HG03280 (cell line): ENCODE measurements around the gene TRAK2.
"Not testable (repeated sequence)": the region's sequence is repeated elsewhere in the genome, so short reads cannot be mapped to it uniquely, and the experiment has no call there.

Experiments used
- ATAC-seq: cut with Tn5 transposase; IDR thresholded peaks from one replicate; pipeline ENCODE4 v1.9.1; 2021; ENCODE audit warnings: mild to moderate bottlenecking, moderate library complexity; ENCODE audit not compliant: unreplicated experiment

The TRAK2 gene

DNA sequence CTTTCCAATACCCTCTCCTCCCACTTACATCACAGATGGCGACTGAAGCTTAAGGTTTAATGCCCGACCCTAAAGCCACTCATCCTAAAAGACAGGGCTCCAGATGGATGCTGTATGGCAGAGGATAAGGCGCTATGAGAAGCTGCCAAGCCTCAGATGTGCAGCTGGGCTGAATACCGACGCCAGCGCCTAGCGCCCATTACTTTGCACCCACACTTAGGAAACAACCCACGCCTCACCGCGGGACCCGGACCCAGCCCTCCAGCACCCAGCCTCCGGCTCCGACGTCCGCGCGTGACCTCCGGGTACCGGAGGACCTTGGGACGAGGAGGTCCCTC, 335 bp downstream of the TRAK2 start:
- peak; percentile 20 for ATAC-seq

DNA sequence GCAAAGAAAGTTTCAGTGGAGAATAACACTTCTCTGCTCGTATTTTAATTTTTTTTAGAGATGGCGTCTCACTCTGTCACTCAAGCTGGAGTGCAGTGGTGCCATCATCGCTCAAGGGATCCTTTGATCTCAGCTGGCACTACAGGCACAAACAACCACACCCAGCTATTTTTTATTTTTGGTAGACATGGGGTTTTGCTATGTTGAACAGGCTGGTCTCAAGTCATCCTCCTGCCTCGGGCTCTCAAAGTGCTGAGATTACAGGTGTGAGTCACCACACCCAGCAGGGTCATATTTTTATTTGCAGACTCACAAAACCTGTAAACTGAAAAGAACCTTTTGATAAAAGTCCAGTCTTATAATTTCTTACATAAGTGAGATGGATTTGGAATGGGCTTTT, 2.6 kb downstream of the TRAK2 start:
- ATAC-seq, result no peak

DNA sequence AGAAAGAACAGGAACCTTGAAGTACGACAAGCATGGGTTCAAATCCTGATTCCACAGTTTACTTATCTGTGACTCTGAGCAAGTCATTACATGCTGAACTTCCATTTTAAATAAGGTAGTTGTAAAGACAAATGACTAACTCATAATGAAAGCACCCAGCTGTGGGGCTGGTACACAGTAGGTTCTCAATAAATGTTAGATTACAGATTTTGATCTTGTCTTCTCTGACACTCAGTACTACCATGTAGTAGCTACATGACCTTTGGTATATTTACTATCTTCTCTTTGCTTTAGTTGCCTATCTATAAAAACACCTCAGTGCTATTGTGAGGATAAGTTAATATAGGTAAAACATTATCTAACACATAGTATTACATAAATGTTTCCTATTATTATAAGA, 3.2 kb downstream of the TRAK2 start:
- no peak for ATAC-seq

DNA sequence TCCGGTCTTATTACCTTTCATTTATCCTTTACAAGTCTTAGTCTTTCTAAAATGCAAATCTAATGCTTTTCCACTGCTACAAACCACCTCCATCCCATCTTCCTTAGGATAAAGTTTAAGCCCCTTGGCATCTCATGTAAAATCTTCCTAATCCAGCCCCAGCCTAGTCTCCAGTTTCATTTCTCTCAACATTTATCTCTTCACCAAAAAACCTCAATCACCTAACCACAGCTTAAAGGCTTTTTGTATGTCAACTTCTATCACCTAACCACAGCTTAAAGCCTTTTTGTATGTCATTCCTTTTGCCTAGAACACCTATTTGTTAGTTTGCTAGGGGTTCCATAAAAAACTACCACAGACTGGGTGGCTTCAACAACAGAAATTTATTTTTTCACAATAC, 4.2 kb downstream of the TRAK2 start:
- no peak for ATAC-seq

DNA sequence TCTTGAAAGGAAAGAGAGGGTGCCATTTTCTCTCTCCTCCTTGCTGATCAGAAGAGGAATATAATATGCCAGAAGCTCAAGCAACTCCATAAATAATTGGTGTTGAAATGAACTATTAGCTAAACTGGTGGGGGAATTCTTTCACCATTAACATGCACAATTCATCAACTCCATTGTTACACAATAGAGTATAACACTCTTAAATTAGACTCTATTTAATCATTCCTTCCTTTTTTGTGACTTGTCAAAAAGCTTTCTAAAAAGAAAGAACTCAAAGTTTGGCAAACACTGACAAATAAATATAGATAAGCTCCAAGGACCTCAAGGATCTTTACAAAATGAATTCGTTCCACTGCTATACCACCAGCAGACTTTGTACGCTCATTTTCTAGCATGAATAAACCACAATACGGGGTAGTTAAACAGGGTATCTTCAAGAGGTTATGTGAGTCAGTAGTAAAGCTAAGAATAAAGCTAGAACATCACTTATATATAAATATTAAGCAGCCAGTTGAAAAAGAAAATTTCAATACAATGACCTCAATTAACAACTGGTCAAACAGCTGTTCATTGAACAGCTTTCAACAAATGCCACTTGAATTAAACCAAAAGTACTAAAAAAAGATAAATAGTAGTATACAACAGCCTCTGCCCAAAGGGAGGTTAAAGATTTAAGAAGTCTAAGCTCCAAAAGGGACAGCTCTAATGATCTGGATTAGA, 6.4 kb downstream of the TRAK2 start:
- no peak for ATAC-seq

DNA sequence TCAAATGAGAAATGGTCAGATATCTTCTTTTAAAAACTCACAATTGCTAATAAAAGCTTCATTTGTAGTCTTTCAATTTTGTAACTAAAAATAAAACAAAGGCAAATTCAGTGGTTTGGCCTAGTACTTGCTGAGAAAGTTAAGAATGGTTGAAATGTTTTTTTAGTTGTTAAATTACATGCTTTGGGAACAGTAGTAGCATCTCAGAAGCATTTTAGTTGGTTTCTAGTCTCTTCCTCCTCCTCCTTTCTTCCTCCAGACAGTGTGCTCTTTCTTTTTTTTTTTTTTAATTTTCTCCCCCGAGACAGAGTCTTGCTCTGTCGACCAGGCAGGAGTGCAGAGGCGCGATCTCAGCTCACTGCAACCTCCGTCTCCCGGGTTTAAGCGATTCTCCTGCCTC, 9.8 kb downstream of the TRAK2 start:
- ATAC-seq, result no peak

DNA sequence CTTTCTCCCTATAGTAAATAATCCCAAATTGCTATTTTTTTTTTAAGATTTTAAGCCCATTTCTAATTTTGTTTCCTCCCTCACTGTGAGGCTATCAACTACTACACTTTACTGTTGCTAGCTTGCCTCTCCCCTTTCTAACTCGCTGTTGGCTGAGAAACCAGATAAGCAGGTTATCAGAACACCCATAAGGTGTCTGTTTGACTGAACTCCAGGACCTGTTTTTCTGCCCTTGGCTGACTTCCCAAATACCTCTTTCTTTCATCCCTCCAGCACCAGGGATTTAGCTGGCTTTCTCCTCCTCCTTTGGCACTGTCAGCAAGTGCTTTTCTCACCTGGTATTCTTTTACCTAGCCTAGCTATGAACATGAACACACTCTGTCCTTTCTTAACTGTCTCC, 11.1 kb downstream of the TRAK2 start:
- no peak for ATAC-seq

DNA sequence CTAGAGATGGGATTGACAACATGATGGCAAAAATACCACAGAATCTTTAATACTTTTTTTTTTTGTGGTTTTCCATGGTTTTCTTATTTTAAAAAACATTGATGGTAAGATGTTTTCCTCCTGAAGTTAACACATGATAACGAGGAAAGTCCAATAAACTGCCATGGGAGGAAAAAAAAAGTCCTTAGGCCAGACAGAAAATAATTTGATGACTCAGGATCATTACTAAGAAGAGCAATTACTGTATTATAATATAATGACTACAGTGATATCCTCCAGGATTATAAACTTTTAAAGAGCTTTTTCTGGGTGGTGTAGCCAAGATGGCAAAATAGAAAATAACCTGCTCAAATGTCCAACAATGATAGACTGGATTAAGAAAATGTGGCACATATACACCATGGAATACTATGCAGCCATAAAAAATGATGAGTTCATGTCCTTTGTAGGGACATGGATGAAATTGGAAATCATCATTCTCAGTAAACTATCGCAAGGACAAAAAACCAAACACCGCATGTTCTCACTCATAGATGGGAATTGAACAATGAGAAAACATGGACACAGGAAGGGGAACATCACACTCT, 11.8 kb downstream of the TRAK2 start:
- not testable (repeated sequence) for ATAC-seq

DNA sequence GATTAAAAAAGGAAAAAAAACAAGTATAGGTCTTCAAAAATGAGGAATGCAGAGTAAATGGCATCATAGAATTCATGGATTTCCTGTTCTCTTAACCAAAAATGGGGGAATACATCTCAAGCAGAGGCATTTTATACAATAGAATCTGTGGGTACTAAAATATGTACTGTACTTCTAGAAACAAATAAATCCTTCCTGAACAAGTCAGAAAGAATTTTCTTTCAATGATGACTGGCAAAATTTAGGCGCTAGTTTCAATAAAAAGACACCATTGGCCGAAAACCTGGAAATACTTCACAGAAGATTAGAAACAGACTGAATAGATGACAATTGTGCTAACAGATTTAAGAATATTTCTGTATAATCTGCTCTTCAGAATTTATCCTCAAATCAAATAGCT, 15.1 kb downstream of the TRAK2 start:
- no peak for ATAC-seq

DNA sequence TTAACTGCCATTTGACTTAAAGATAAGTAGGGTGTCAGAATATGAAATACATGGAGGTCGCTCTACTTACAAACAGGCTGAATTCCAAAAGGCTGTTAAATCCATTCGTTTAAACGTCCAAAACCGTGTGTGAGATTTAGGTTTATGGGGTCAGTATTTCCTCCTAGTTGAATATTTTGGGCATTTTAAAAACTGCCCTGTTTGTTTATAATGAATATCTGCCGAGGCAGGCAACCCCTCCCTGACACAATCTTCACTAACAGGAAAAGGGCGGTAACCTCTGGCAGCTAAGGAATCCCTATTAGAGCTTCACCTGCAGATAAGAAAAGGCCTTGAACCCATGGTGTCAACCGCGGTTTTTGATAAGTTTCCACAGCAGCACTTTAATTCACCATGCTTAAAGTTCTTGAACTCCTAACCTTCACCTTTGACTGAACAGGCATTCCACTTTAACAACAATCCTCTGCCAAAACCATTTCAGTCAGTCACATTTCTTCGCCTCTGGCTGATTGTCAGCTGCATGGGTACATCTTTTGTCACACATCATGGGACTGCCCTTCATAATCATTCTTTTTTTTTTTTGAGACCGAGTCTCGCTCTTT, 17.8 kb downstream of the TRAK2 start:
- no peak for ATAC-seq

DNA sequence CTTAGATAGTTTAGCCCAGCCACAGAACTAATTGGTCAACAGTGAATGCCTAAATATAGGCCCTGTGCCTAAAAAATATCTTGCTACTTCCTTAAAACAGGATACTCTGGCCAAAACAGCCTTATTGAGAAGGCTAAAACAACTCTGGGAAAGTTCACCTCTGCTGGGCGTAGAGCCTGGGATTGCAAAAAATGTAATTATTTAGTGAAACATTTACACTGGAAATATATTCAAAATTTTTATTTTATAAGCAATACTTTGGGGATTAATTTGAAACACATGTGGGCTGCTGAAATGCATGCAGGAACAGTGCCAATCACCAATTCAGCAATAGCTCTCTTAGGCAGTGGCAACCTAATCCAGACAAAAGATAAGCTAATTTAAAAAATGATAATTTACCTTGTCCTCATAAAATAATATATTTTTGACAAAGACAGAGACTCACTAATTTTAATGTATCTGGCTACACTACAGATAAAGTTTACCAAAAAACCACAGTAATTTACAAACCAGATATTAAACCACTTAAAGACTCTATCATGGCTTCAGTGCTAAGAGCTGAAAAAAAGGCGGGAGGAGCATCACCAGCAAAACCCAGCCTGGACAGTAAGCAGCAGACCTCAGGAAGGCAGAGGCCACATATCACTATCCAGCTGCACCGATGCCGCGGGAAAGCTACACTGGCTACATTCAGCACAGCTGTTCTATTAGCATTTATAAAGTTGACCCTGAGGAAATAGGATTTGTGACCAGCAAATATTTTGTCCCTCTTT, 18.5 kb downstream of the TRAK2 start:
- no peak for ATAC-seq

DNA sequence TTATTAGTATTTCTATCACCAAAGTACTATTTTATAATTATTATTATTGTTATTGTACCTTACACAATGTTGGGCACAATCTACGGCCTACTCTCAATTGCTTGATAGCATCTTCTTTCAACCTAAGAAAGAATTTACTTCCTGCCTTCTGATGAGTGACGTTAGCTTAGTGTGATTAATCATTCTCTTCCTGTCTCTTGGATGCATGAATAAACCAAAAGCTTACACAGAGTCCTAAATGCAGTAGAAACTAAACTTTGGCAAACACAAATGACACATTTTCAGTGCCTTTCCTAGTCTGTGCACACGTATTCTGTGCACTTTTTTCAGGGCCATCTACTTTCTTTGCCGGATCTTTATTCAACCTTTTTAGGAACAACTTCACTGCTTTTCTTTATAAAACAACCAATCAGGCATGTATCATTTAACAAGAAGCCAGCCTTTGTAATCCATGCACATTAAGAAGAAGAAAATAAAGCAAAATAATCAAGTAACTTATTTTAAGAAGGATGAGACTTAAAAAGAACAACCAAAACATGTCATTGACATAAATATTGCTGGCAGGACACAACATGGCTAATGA, 19.1 kb downstream of the TRAK2 start:
- ATAC-seq, result no peak

DNA sequence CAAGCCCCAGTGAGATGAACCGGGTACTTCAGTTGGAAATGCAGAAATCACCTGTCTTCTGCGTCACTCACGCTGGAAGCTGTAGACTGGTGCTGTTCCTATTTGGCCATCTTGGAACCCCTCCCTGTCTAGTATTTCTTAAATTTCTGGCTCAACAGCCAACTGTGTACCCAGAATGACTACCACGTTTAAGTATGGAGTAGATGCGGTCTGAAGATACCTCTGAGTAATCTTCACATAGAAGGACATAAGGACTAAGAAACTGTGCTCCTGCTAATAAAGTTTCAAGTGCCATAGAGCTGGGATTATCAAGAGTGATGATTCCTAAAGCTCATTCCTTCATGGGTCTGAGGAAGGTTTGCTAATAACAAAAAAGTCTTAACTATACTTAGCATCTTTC, 20.4 kb downstream of the TRAK2 start:
- no peak for ATAC-seq

DNA sequence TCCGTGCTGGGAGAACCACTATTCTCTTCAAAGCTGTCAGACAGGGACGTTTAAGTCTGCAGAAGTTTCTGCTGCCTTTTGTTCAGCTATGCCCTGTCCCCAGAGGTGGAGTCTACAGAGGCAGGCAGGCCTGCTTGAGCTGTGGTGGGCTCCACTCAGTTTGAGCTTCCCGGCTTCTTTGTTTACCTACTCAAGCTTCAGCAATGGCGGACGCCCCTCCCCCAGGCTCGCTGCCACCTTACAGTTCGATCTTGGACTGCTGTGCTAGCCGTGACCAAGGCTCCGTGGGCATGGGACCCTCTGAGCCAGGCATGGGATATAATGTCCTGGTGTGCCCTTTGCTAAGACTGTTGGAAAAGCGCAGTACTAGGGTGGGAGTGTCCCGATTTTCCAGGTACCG, 20.9 kb downstream of the TRAK2 start:
- ATAC-seq, result not testable (repeated sequence)

DNA sequence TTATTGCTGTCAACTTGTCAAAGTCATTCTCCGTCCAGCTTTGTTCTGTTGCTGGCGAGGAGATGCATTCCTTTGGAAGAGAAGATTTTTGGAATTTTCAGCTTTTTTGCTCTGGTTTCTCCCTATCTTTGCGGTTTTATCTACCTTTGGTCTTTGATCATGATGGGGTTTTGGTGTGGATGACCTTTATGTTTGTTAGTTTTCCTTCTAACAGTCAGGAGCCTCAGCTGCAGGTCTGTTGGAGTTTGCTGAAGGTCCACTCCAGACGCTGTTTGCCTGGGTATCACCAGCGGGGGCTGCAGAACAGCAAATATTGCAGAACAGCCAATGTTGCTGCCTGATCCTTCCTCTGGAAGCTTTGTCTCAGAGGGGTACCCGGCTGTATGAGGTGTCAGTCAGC, 21.4 kb downstream of the TRAK2 start:
- ATAC-seq, result not testable (repeated sequence)

DNA sequence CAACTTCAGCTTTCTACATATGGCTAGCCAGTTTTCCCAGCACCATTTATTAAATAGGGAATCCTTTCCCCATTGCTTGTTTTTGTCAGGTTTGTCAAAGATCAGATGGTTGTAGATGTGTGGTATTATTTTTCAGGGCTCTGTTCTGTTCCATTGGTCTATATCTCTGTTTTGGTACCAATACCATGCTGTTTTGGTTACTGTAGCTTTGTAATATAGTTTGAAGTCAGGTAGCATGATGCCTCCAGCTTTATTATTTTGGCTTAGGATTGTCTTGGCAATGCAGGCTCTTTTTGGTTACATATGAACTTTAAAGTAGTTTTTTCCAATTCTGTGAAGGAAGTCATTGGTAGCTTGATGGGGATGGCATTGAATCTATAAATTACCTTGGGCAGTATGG, 22.9 kb downstream of the TRAK2 start:
- ATAC-seq, result not testable (repeated sequence)

DNA sequence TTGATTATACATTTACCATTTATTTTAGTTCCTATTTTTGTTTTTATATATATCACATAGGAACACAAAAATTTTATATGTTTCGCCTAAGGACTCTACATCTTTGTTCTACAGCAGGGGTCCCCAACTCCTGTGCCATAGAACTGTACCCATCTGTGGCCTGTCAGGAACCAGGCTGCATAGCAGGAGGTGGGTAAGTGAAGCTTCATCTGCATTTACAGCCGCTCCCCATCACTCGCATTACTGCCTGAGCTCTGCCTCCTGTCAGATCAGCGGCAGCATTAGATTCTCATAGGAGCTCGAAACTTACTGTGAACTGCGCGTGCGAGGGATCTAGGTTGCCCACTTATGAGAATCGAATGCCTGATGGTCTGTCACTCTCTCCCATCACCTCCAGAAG, 25.3 kb downstream of the TRAK2 start:
- no peak for ATAC-seq

DNA sequence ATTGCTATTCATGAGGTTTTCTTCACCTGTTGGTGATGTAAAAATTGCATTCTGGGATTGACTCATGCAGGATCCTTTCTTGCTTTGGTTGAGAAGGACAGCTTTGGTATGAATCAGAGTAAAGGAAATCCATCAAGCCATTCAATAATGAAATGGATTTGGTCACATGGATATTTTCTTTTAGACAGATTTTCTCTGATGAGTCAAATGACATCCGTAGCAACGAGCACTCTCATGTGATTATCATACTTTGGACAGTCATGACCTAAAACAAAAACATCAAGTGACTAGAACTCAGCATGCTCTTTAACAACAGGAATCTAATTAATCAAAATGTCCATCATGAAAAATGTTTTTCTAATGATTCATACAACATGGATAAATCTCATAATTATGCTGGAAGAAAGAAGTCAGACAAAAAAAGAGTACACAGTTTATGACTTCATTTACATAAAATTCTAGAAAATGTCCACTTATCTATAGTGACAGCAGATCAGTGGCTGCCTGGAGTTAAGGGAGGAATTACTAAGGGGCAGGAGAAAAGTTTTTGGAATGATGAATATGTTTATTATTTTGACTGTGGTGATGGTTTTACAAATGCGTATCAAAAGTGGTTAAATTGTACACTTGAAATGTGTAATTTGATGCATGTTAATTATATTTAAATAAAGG, 30.7 kb downstream of the TRAK2 start:
- no peak for ATAC-seq

DNA sequence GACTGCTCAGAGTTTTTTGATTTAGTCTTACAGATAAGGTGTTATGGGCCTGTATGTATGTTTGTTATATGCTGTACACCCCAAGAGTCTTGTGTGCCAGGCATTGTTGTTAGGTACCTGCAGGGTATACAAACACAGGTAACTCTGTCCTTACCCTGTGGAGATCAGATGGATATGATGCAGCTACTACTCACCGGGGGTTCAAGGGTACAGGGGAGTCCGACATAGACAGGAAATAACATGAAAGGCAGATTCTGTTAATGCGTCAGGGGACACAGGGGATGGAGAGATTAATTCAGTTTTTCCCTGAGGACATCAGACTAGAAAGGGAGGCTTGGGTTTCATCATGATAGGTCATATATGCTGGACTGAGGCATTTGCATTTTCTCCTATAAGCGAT, 31.3 kb downstream of the TRAK2 start:
- no peak for ATAC-seq

DNA sequence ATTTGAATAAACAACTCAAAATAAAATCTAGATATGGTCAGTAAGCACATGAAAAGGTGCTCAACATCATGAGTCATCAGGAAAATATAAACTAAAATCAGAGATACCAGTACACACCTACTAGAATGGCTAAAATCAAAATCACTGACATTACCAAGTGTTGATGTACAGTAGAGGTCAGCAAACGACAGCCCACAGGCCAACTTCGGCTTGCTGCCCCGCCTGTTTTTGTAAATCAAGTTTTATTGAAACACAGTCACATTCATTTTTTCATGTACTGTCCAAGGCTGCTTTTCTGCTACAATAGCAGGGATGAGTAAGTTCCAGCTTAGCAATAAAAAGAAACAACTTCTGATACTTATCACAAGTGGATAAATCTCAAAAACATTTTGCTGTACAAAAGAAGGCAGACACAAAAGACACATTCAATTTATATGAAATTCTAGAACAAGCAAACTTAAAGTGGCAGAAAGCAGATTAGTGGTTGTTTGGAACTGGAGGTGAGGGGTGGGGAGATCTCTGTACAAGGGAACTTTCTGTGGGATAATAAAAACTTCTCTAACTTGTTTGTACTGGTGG, 32.1 kb downstream of the TRAK2 start:
- no peak for ATAC-seq

DNA sequence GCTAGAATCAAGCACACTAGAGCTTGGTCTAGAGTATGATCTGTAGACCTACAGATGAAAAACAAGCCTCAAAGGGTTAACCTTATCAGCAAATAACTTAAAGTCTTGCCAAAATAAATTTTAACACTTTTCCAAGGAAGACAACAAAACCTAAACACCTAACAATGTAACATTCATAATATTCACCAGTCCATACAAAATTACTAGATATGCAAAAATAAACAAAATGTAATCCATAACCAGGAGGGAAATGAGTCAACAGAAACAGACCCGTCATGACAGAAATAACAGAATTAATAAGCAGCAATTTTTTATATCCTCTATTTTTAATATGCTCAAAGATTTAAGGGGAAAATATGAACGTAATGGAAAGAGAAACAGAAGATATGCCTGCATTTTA, 36.1 kb downstream of the TRAK2 start:
- no peak for ATAC-seq
